ENCODE measurements around the gene DNER.

DNER gene

DNA sequence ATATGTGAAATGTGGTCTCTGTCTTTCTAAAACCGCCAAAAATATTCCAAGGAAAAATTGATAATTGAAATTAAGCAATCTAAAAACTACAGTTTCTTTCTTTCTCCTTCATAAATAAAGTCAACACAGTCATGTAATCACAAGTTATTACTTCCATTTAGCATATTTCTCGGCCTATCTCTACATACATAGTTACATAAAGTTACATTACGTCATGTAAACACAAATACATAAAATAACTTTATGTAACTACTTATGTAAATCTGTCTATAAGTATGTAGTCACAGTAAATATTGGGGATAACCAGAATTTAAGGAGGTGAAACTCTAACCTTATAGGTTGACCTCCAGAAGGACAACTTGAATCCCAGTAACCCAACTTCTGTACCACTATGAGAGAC is 394.8 kb downstream of the DNER start:
- no peak for DNase-seq

GRCh38 chr2:229314117-229314516 is 400.2 kb downstream of the DNER start:
- DNase-seq = no peak

DNA sequence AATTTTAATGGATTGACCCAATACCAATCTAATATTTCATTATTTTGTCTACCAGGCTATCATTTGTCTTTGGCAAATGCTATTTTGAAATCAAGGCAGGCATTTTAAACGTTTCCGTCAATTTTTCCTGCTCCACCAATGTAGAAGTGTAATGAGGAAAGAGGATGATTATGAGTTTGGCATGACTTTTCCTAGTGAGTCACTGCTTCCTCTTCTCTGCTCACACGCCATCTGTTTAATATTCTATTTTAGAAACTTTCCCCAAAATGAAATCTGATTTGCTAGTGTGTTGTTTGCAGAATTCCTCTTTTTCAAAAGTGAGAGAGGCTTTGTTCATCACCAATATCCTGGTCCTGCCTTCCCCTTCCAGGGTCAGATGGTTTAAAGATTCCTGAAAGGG is 400.8 kb downstream of the DNER start:
- no peak for DNase-seq
